RCC 7860 (cell line): ENCODE data around the gene CCDC126.
"Not testable (repeated sequence)": the region's sequence is repeated elsewhere in the genome, so short reads cannot be mapped to it uniquely, and the experiment has no call there.

Source experiments
- DNase-seq: peaks from one replicate; pipeline ENCODE4 v3.0.0-alpha.2; 2015; ENCODE audit warnings: low spot score
- FAIRE-seq: peaks from 2 replicates; lab custom pipeline; 2012; peaks lifted over from hg19 to GRCh38; lab: Jason Lieb, UNC

The CCDC126 gene

DNA sequence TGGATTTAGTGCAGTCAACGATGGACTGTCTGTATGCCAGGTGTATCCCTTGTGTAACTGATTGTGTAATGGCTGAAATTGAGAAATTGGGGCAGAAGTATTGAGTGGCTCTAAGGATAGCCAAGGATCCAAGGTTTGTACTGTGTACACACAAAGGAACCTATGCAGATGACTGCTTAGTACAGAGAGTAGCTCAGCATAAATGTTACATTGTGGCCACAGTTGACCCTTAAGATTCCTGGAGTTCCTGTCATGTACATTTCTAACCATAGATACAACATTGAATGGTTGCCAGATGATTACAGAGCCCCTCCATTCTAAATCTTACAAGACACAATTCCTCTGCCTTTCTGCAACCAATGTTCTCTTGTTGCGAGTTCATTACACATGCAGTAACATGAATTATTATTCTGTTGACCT lies 25.3 kb downstream of the CCDC126 start:
- DNase-seq (no peak), FAIRE-seq (no peak)

DNA sequence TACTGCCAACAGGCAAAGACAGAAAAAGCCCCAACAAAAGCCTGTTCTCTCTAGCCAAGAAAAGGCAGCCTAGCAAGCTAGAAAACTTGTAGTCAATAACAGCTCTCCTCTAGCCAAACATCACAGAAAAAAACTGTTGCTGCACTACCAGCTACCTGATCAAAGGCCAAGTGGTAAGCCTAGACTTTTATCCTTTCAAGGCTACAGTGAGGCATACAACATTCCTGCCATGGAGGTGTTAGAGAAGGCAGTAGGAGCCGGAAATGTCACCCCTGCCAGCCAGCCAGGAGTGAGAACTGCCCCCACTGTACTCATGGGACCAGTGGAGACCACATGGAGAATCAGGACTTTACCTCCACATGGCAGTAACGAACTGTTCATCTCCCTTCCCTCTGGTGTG lies 31.2 kb downstream of the CCDC126 start:
- FAIRE-seq (no peak), DNase-seq (no peak)

DNA sequence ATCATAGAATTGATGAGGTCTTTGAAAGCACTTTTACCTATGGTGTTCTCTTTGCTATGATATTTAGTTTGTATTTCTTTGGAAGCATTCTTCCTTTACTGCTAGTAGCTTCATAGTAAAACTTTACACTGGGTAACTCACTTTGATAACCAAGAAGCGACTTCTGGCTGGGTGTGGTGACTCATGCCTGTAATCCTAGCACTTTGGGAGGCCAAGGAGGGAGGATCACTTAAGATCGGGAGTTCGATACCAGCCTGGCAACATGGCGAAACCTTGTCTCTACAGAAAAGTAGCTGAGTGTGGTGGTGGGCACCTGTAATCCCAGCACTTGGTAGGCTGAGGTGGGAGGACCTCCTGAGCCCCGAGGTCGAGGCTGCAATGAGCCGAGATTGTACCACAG lies 36.2 kb downstream of the CCDC126 start:
- DNase-seq (no peak), FAIRE-seq (no peak)

DNA sequence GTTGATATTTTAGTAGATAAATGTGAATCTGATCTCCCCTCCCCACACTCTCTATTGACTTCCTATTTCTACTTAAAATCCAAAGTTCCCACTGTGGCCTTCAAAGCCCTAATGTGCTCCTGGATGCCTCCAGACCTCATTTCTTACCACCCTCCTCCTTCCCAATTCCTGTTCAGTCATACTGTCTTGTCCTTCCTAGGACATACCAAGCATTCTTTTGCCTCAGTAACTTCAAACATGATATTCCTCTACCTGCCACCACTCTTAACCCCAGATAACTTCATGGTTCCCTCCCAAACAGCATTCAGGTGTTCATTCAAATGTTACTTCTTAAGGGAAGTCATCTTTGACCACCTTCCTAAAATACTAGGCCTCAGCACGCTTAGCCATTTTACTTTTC lies 48.6 kb downstream of the CCDC126 start:
- DNase-seq: no peak

DNA sequence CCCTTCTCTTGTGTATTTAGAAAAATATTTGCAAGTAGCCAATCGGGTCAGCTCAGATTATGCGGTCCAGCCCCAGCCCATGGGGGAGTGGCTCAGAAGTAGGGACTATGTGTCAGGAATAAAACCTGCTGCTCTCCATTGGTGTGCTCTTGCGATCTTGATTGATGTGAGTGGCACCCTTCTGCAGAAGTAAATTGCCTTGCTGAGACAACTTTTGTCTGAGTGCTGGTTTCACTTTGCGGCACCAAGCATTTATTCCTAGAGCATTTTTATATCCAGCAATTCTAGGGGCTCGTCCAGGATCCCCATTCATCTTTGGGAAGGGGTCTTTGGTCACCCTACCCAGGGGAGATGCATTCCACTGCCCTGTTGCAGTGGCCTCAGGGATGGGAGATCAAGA lies 56.8 kb downstream of the CCDC126 start:
- FAIRE-seq (no peak), DNase-seq (no peak)

More for the DNA sequence above, 48.6 kb downstream of the CCDC126 start:
- no peak for FAIRE-seq

DNA sequence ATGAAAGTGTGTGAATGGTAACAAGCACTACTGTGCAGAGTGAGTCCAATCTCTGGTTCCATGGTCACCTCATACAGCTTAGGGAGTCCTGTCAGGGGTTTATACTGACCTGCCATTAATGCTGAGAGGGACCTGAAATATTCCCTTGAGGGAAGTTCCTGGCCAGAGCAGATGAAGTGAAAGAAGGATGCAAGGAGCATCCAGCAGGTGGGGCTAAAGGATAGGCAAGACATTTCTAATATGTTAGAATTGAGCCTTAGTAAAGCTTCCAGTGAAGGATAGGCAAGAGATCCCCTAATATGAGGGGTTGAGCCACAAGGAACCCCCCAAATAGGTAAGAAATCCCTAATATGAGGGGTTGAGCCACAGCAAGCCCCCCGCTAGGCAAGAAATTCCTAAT lies 57.3 kb downstream of the CCDC126 start:
- no peak for DNase-seq
- no peak for FAIRE-seq

DNA sequence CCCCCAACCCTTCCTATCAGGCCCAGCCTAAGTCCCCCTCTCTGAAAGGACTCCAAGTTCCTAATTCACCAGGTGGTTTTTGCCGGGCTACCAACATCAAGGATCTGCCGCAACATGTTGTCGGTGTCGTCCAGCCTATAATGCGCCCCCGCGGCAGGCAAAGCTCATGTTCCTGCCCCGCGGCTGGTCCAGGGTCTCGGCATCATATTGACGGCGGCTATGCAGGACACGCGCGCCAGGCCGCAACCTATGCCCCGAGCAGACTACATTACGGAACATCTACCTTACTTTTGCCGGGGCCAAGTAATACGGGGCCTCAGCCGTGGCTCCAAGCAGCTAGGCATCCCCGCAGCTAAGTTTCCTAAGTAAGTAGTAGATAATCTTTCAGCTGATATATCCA lies 58.3 kb downstream of the CCDC126 start:
- FAIRE-seq (no peak), DNase-seq (no peak)

DNA sequence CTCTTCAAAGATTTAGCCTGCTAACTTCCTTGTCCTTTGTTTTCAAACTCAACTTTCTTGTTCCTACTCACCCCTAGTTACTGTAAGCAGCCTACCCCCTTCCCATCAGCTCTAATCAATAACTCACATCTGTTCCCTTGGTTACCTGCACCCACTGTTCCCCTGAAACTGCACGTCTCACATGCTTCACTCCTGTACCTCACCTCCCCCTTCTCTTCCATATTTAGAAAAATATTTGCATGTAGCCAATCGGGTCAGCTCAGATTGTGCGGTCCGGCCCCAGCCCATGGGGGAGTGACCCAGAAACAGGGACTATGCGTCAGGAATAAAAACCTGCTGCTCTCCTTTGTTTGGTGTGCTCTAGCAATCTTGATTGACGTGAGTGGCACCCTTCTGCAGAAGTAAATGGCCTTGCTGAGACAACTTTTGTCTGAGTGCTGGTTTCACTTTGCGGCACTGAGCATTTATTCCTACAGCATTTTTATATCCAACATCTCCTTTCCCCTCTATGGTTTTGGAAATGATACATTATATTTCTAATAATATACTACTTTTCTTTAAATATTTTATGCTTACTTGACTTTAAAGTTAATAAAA lies 61.7 kb downstream of the CCDC126 start:
- DNase-seq: no peak
- no peak for FAIRE-seq

DNA sequence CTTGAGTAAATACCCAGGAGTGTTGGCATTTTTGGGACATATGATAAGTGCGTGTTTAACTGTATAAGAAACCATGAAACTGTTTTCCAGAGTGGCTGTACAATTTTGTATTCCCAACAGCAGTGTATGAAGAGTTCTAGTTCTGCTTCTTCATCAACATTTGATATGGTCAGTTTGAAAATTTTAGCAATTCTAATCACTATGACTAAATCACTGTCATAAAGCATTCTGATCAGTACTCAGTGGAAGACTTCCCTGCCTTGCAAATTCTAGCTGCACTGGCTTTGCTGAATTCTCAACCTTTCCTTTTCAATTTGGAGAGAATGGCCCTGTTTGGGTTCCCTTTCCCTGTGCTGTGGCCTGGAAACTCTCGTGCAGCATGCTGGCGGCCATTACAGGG lies 64.2 kb downstream of the CCDC126 start:
- FAIRE-seq: no peak
- no peak for DNase-seq

DNA sequence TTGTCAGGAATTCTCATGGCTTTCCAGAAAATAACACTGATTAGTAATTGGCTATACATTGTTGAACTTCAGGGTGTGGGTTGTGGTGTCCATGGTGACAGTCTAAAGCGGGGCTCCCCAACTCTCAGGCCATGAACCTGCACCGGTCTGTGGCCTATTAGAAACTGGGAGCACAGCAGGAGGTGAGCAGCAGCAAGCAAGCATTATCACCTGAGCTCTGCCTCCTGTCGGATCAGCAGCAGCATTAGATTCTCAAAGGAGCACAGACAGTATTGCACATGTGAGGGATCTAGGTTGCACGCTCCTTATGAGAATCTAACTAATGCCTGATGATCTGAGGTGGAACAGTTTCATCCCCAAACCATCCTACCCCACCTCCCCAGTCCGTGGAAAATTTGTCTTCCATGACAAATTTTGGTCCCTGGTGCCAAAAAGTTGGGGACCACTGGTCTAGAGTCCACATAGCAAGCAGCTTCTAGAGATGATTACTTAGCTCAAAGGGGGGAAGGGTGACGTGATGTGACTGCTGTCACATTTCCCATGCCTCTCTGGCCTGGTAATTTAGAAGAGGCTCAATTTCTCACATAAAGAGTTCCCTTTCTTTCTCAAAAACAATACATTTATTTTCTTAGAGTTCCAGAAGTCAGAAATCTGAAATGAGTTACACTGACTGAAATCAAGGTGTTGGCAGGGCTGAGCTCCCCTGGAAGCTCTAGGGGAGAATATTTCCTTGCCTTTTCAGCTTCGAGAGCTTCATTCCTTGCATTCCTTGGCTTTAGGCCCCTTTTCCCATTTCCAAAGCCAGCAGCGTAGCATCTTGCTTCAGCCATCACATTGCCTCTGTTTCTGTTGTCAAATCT lies 65.2 kb downstream of the CCDC126 start:
- DNase-seq (no peak), FAIRE-seq (no peak)

DNA sequence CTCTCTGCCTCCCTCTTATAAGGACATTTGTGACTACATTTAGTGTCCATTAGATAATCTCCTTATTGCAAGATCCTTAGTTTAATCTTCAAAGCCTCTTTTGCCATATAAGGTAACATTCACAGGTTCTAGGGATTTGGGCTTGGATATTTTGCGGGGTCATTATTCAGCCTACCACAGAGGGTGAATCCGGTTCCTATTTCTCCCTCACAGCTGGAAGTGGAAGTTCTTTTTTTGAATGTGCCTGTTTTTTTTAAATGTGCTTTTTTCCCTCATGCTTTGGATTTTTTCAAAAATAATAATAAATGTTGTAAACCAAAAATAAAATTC lies 65.8 kb downstream of the CCDC126 start:
- no peak for FAIRE-seq
- no peak for DNase-seq

DNA sequence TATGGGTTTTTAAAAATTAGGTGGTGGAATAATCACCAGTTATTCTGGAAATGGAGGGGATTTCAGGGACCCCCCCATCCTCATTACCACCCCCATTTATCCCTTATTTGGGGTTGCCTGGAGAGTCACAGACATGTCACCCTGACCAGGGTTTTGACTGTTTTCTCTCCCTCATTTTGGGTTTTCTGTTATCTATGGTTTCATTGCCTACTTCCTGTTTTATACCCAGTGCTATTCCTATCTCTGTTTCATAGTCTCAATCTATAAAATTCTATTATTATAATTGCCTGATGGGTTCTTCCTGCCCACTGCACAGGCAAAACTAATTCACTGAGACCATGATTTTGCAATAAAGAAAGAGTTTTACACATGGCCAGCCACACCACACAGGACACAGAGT lies 66.9 kb downstream of the CCDC126 start:
- FAIRE-seq: no peak
- DNase-seq: no peak

DNA sequence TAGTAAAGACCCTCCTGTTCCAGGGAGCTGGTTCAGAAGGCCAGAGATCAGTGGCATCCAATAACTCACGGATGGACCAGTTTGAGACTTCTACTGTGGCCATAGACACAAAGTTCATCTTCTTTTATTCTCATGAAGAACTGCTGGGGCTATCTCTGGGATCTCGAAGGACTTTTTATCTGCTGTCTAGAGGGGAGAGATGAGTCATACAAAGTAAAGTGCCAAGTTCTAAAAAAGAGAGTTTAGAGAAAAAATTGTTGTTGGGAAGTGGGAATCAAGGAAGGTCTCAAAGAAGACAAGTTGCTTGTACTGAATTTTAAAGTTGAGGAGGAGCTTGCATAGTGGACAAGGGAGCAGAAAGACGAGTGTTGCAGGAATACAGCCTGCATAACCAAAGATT lies 74.9 kb downstream of the CCDC126 start:
- FAIRE-seq: no peak
- DNase-seq: no peak

DNA sequence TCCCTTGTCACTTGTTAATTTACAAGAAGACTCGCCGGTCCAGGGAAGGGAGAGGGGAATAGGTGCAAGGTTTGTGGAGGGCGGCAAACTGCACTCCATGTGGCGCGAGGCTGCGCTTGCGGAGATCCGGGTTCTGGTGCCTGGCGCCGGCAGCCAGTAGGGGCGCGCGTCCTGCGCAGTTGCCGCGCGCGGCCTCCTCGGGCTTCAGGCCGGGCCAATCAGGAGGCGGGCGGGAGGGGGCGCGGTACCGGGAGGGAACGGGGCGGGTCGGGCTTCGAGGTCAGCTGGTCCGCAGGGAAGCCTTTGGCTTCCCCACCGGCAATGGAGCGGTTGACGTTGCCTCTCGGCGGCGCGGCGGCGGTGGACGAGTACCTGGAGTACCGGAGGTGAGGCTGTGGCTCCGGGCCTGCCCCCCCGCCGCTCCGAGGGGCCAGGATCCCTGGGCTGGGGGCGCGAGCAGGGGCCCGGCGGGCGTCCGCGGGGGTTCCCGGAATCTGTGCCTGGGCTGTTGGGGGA lies 82.8 kb downstream of the CCDC126 start, which contains the start of gene FAM221A:
TSS of gene FAM221A (plus strand) at position 302 of the 516 bp plus-strand sequence. CDS start at position 322, 20 bp downstream.
- no peak for DNase-seq
- no peak for FAIRE-seq

DNA sequence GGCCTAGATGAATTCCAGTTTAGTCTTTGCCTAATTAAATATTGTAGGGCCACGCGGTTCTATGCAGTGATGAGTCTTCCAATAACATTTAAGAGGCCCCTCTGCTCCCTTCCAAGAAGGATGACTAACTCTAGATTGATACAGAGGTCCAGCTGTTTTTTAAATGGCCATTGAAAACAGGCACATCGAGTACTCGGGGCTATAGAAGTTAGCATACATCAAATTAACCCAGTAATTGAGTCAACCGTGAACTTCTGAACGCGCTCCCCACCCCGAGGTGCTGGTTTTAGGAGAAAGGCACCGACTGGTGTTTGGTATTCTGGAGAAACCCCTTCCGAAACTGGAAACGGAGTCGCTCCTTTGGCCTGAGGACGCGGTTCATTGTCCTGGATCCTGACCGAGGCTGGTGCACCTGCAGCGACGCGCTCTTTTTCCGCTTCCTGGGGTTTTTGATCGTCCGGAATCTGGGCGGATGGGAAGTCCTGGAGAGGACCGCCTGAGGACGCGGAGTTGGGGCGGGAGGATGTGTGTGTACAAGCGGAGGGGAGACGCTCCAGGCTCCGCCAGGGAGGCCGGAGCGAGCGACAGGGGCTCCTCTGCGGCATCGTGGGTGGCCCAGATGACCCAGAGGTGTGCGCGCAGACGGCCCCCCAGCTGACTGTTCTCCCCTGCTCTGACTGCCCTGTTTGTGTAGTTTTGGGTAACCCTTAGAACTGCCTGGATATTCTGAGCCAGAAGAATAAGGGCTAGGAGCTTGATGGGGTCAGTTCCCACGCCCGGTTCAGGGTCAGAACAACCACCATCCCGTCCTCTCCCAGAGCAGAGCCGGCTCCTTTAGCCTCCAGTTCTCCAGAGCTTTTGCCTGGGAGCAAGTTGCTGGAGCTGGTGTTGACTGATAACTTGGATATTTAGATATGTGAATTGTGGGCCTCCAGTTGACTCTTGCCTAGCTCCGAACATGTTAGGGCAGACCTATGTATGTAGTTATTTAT lies 83.5 kb downstream of the CCDC126 start:
- FAIRE-seq (no peak), DNase-seq (no peak)

DNA sequence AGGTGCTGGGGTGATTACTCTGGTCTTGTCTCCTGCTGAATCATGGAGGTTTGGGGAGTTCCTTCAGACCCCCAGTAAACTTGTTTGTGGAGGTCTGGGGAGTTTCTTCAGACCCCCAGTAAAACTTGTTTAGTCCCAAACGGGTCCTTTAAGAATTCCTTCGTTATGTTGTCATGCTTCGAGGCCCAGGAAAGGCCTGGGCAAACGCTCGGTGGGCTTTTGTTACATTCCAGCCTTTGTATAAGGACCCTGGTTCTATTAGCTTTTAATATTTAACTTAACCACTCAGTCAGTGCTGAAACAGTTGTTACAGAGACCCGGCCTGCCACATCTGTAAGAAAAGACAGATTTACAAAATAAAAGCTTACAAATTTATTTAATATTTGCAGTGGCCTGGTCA lies 86.9 kb downstream of the CCDC126 start:
- not testable (repeated sequence) for DNase-seq, FAIRE-seq

DNA sequence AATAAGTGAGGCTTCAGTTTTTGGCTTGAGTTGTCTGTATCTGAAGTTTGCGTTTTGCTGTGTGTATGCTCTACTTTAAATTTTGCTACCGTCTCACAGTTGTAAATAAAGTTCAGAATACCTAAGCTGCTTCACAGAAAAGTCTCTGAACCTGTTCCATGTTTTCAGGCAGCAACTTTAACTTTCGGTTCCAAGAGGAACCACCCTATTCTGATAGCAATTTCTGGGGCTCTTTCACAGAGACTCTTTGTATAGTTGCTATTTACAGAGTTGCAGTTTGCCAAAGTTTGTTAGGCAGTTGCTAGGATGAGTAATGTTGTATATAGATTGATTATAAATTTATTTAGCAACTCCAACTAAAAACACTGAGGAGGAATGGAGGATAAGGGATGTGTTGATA lies 88.5 kb downstream of the CCDC126 start:
- FAIRE-seq (no peak), DNase-seq (no peak)

DNA sequence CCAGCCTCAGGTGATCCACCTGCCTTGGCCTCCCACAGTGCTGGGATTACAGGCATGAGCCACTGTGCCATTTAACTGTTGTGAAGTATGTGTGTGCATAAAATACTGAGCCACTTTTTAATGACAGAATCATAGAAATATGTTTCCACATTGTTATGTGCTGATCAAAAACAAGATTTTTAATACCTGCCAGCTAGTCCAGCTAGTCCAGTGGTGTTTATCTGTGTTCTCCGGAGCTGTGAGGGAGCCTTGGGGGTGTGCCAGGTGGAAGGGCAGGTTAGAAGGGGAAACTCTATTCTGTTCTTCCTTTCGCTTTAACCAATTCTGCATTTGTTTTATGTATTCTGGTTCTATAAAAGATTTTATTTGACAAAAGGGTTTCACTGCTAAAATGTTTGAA lies 89.8 kb downstream of the CCDC126 start:
- DNase-seq (no peak), FAIRE-seq (no peak)

DNA sequence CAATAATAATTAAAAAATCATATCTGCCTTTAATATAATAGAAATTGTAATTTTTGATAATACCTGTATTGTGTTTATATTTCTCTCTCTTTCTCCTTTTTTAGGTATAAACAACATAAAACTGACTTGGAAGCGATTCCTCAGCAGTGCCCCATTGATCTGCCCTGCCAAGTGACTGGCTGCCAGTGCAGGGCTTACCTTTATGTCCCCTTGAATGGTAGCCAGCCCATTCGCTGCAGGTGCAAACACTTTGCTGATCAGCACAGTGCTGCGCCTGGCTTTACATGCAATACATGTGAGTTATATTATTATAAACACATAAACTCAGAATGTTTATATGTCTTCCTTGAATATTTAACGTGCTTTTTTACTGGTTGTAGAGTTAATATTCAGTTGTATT lies 92.0 kb downstream of the CCDC126 start:
- no peak for DNase-seq
- FAIRE-seq: no peak

DNA sequence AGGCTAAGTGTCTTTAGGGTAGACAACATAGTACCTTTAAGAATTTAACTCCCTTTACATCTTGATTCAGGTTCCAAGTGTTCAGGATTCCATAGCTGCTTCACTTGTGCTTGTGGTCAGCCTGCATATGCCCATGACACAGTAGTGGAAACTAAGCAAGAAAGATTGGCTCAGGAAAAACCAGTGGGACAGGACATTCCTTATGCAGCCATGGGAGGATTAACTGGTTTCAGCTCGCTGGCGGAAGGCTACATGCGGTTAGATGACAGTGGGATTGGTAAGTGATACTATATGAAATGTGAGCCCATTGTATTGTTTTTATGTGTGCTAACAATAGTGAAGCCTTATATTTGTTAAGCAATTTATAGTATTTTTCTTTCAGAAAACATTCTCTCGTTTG lies 94.1 kb downstream of the CCDC126 start:
- no peak for FAIRE-seq
- DNase-seq: no peak

DNA sequence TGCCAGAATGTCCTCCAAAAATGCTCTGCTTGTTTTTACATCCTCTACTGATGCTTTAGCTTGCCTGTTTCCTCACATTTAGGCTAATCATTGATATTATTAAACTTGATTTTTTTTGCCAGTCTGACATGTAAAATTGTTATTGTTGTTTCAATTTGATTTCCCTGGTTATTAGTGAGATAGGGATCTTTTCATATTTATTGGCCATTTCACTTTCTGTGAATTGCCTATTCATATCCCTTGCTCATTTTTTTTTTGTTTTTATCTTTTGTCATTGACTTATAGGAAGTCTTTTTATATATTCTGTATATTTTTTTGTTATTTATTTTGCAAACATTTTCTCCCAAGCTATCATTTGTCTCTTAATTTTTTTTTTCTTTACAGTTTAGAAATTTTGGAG lies 96.0 kb downstream of the CCDC126 start:
- FAIRE-seq: peak; percentile 18
- no peak for DNase-seq
